Gastroesophageal sphincter (tissue), 3 donors: ENCODE measurements around the gene MAML3.
A peak's percentile ranks its signal among the peaks of the same experiment; 100 is the strongest.

Experiments
- CTCF ChIP-seq, 4 experiments: fragments of 200-600 bp in 2 of 4; fragments of 450-650 bp in 2 of 4; sonication (generic) in 1 of 4; IDR thresholded peaks; one replicate each; pipeline ENCODE4 v1.5.1; 2017 to 2019; ENCODE audit warnings: antibody characterized with exemption in 4 of 4, mild to moderate bottlenecking in 2 of 4, moderate library complexity in 2 of 4
- POLR2A ChIP-seq, 2 donors: fragments of 450-650 bp; IDR thresholded peaks; one replicate each; pipeline ENCODE4 v1.6.1; 2017; ENCODE audit warnings: antibody characterized with exemption in 2 of 2, mild to moderate bottlenecking in 2 of 2, moderate library complexity in 1 of 2
- POLR2AphosphoS5 ChIP-seq: sonication (generic); formaldehyde crosslinking; IDR thresholded peaks from one replicate; pipeline ENCODE4 v1.6.1; 2017; ENCODE audit warnings: antibody characterized with exemption

GRCh38 chr4:140158365-140159030 is 4.5 kb upstream of the MAML3 start:
- TF ChIP-seq CTCF (IDR thresholded peaks at IDR 0.05) (no peak), POLR2AphosphoS5 (peak; percentile 93), POLR2A (IDR thresholded peaks at IDR 0.05) (no peak)
